Stromal cell of bone marrow (primary cell): ENCODE measurements around the gene PRDM1.

Experiments used
- DNase-seq: peaks from one replicate; pipeline ENCODE4 v3.0.0-alpha.2; 2012; ENCODE audit warnings: low read depth

The PRDM1 gene

DNA sequence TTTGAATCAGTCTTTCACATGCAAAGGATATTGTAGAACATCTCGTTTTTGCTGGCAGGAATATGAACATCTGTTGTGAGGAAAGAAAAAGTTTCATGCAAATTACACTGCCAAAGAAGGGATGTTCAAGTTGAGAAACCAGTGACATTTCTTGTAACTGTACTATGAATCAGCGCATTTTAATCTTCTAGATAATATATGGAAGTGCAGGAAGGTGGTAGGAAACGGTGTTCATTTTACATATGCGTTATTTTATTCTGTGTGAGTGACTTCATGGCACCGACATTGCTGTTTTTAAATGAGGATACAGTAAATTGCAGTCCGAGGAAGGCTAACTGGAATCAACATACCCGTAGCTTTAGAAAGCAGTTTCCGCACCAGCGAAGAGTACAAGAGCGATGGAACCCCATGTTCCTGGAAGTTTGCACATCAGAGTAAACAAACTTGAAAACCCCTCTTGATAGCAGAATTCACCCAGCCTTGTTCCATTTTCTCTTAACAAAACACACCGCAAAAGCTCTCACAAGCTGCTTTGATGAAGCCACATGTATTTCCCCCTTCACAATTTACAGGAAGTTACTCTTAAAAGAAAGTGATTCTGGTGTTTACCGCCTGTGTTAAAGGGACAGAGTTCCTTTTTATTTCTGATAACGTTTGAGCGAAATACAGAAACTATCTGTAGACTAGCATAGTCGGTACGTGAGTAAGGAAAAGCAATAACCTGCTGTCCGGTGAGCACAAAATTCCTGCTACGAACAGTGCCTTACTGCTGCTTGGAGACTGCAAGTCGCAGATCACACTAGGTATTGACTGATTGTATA, 11.5 kb downstream of the PRDM1 start:
- no peak for DNase-seq

DNA sequence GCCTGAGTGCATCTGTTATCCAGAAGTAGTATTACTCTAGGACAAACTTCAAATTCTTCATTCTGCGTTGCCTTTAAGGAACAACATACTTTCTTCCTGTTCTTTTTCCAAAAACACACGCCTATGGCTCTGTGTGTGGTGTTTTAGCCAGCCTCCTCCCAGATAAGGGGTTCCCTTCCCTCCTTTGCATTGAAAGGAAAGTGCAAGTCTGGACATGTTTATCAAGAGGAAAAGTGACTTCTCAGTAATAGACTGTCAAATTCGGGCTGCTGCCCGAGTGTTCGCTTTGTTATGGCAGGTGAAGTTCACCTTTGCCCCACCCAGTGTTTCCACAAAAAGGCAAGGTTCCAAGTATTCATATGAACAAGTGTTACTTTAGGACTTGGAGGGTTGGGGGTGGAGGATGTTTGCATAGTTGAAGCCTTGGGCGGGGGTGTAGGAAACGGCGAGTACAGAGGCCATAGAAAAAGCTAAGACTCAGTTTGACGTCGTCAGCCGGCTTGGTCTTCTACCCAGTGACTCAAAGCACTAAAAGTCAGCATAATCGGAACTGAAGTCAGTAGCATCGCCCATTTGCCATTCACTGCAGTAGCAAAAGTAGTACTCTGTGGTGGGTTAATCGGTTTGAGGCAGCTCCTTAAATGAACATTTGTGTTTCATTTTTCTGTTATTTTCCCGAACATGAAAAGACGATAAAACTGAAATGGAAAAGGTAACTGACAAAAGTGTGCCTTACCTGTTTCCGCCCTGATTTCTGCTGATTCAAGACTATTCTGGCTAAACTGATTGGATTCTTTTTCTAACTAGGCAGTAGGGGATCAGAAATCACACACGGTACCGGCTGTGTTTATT, 12.5 kb downstream of the PRDM1 start:
- no peak for DNase-seq

DNA sequence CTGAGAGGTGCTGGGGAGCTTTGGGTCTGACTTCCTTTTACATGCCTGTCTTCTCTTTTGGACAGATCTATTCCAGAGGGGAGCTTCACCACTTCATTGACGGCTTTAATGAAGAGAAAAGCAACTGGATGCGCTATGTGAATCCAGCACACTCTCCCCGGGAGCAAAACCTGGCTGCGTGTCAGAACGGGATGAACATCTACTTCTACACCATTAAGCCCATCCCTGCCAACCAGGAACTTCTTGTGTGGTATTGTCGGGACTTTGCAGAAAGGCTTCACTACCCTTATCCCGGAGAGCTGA, 13.1 kb downstream of the PRDM1 start:
- DNase-seq: no peak

DNA sequence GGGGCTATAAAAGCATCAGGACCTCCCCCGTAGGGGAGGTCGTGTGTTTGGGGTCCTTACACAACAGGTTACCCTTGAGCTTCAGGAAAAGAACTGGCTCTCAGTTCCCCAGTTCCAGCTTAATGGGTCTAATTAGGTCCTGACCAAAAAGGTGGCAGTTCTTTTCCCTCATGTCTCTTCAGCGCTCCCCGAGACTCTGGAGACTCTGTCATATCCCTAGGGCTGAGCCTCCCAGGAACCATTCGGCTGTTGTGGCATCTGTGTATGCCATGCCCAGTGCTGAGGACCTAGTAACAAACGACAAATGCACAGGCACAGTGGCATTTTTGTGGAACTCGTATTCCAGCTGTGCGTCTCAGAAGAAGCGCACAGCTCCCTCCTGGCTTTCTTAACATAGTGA, 14.6 kb downstream of the PRDM1 start:
- DNase-seq: no peak

DNA sequence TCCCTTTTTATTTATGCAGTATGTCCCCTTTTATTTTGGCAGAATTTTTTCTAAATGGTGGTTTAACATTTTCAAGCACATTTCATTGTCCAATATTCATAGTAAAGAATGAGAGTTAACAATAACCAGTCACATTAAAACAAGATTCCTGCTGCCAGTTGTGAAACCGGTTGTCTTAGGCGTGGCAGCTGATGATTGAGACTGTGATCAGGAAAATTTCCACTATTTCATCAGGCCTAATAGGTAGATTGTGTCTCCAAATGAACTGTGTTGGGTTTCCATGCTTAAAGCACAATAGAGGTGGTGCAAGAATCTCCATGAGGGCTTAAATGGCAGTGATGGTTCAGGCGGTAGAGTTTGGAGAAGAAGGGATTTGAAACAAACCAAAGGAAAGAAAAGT, 15.3 kb downstream of the PRDM1 start:
- no peak for DNase-seq

DNA sequence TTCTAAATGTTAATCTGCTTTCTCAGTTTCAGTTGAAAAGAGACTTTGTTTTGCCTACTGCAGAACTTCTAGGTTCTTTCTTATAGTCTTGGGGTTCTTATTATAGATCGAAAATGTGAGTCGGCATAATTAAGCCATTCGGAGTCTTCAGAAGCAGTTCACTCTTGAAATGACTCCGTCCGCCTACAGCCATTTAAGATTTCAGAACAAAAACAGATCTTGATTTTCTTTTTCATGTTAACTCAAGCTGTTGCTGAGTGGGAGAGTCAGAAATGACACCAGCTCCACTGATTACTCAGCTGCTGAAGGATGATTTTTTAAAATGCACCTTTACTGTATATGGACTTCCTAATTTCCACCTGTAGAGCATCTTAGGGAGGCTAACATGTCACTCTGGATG, 15.9 kb downstream of the PRDM1 start:
- no peak for DNase-seq

DNA sequence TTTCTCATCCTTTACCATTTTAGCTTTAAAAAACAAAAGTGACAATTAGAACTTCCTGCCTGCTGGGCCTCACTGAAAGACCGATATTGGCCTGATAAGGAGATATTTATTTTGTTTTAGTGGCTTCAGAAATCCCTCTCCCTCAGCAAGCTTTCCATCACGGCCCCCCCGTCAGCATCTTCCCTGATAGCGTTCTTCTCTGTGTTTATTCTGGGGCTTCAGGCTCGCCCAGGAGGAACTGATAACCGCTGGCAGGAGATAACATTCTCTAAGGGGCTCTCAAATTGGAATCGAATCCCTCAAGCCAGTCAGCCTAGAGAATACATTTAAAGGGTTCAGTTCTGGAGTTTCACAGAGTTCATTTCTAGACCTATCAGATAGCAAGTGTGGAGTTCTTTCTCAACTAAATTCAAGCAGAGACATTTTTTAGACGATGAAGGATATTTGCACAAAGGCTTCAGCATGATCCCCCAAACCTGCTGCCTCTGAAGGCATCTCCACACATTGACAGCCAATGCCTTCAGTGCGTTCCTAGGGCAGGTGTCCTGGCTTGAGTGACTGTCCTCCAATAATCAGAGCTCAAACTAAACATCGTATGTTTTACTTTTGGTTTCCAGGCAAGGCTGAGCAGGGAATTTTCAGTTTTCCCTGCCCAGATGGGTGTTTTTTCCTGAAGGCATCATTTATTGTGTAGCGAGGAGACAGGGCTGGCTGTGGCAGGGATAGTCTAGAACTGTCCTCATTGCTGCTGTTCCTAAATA, 17.0 kb downstream of the PRDM1 start:
- DNase-seq: no peak

DNA sequence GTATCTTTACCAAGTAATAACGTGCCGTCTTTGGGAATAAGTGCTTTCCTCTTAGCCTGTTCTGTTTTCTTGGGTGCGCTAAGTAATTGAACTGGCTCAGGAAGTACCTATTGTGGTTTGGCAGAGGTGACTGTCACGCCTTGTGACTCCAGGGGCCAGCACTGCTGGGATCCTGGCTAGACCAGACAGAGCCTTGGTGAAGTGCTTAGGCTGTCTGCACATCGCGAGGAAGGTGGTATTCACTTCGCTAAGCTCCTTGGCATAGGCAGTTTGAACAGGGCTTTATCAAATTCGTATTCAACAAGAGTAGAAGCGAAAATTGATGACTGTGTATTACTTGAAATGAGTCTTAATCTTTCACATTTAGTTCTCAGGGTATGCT, 17.6 kb downstream of the PRDM1 start:
- no peak for DNase-seq

DNA sequence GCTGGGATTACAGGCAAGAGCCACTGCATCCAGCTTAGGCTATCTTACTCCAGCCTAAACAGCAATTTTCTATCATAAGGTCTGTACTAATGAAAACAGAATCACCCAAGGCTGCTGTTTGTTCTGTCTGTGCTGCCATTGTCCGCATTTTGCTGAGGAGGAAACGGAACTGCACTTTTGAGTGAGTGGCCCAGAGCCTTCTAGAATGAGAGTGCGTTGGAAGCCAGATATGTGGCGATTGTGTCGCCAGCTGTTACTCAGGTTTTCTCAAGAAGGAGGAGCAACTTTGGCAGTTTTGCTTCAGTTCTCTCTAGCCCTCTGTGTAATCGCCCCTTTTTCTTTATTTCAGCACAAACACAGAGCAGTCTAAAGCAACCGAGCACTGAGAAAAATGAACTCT, 18.3 kb downstream of the PRDM1 start:
- no peak for DNase-seq

DNA sequence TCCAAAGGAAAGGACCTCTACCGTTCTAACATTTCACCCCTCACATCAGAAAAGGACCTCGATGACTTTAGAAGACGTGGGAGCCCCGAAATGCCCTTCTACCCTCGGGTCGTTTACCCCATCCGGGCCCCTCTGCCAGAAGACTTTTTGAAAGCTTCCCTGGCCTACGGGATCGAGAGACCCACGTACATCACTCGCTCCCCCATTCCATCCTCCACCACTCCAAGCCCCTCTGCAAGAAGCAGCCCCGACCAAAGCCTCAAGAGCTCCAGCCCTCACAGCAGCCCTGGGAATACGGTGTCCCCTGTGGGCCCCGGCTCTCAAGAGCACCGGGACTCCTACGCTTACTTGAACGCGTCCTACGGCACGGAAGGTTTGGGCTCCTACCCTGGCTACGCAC, 18.8 kb downstream of the PRDM1 start:
- no peak for DNase-seq

DNA sequence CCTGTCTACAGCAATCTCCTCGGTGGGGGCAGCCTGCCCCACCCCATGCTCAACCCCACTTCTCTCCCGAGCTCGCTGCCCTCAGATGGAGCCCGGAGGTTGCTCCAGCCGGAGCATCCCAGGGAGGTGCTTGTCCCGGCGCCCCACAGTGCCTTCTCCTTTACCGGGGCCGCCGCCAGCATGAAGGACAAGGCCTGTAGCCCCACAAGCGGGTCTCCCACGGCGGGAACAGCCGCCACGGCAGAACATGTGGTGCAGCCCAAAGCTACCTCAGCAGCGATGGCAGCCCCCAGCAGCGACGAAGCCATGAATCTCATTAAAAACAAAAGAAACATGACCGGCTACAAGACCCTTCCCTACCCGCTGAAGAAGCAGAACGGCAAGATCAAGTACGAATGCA, 19.4 kb downstream of the PRDM1 start:
- DNase-seq: no peak

DNA sequence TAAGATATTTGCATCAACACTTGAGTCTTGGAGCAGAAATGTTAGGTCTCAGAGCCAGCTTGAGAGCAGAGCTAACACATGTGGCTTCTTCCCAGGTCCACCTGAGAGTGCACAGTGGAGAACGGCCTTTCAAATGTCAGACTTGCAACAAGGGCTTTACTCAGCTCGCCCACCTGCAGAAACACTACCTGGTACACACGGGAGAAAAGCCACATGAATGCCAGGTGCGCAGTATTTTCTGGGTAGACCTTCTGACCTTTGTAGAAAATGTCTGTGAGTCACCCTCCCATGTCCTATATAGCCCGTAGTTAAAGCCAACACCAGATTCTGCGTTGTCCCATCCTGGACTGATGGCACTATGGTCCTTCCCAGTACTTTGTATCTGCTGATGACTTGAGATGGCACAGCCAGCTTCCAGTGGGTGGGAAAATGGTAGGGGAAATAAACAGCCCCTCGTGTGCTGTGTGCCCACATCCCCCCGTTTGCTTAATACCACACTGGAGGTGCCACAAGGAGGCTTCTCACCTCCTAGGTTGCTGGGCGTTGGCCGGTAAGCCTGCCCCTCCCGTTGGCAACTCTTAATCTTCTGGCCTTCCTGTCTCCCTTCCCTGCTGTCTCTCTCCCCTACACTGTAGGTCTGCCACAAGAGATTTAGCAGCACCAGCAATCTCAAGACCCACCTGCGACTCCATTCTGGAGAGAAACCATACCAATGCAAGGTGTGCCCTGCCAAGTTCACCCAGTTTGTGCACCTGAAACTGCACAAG, 20.3 kb downstream of the PRDM1 start:
- DNase-seq: no peak

DNA sequence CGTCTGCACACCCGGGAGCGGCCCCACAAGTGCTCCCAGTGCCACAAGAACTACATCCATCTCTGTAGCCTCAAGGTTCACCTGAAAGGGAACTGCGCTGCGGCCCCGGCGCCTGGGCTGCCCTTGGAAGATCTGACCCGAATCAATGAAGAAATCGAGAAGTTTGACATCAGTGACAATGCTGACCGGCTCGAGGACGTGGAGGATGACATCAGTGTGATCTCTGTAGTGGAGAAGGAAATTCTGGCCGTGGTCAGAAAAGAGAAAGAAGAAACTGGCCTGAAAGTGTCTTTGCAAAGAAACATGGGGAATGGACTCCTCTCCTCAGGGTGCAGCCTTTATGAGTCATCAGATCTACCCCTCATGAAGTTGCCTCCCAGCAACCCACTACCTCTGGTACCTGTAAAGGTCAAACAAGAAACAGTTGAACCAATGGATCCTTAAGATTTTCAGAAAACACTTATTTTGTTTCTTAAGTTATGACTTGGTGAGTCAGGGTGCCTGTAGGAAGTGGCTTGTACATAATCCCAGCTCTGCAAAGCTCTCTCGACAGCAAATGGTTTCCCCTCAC, 21.0 kb downstream of the PRDM1 start:
- no peak for DNase-seq

DNA sequence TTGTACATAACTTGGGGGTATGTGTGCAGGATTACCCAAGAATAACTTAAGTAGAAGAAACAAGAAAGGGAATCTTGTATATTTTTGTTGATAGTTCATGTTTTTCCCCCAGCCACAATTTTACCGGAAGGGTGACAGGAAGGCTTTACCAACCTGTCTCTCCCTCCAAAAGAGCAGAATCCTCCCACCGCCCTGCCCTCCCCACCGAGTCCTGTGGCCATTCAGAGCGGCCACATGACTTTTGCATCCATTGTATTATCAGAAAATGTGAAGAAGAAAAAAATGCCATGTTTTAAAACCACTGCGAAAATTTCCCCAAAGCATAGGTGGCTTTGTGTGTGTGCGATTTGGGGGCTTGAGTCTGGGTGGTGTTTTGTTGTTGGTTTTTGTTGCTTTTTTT, 22.0 kb downstream of the PRDM1 start:
- DNase-seq: no peak

DNA sequence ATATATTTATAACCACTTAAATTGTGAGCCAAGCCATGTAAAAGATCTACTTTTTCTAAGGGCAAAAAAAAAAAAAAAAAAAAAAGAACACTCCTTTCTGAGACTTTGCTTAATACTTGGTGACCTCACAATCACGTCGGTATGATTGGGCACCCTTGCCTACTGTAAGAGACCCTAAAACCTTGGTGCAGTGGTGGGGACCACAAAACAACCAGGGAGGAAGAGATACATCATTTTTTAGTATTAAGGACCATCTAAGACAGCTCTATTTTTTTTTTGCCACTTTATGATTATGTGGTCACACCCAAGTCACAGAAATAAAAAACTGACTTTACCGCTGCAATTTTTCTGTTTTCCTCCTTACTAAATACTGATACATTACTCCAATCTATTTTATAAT, 22.9 kb downstream of the PRDM1 start:
- DNase-seq: no peak

DNA sequence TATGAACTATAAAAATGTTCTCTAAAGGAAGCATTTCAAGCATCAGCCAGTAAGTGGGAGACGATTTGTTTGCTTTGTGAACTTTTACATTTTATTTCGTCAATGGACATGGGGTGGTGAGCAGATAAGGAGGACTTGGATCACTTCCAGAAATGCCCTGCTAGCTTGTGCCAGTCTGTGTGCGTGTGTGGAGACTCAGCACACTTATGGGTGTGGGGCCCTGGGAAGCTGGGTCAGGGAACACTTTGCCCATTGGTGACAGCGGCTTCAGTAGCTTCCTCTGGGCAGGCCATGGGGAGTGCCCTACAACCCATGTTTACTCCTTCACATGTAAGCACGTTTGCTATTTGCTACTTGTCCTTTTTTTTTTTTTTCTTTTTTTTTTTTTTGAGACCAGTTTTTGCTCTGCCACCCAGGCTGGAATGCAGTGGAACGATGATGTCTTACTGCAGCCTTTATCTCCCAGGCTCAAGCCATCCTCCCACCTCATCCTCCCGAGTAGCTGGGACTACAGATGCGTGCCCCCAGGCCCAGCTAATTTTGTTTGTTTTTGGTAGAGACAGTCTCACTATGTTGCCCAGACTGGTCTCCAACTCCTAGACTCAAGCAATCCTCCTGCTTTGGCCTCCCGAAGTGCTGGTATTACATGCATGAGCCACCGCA, 24.2 kb downstream of the PRDM1 start:
- no peak for DNase-seq

DNA sequence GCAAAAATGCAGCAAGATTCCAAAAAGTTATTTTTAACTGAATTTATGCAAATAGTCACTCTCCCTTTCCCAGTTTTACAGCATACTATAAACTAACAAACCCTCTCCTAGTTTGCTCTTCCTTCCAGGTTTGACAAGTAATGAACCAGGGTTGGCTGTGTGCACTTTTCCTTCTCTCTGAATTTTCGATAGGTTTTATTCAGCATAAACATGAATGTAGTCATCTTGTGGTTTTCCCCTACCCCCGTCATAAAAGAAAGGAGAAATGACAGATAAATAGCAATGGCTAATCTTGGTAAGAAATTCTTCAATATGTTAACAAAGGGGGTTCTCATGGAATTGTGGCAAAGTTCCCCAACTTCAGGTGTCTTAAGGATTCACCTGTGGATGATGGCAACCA, 26.3 kb downstream of the PRDM1 start:
- DNase-seq: no peak

DNA sequence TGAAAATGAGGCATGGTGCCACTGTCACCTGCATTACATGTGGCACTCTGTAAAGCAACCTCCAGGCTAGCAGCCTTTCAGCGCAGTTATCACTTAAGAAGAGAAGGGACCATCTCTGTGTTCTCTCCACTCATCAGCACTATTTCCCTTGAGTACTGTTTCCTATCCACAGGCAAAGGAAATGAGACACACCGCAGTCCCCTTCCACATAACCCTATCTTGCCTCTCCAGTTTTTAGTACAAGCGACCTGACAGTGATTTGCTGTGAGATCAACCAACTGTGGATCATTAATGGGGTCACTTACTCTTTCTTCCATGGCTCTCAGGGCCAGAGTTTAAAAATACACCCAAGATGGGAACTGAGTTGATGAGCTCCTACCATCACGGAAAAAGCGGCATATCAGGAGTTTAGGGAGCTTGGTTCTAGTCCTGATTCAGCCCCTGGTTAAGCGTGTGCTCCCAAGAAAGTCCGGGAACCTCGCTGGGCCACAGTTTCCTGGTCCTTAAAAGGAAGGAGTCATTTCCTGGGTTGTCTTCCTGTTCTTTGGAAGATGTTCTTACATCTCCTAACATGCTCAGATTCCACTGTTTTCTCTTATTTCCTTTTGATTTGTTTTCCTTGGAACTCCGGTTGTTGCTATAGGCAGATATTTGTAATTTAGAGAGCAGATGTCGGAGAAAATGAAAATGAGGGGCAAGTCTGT, 27.3 kb downstream of the PRDM1 start:
- DNase-seq: no peak

DNA sequence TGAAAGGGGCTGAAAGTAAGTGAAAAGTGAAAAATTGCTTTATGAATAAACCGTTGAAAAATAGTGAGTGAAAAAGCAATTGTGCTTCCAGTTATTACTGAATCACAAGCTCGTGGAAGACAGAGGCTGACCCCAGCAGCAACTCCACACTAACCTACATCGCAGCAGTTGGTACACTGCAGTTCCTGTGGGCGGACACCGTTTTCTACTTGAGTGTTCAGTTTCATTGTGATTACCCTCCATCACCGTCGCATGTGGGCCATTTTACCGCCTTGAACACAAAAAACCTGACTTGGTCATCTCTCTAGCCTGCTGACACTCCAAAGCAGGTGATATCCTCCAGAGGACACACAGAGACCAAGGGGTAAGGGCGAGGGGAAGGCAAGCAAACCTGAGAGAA, 28.4 kb downstream of the PRDM1 start:
- DNase-seq: no peak

DNA sequence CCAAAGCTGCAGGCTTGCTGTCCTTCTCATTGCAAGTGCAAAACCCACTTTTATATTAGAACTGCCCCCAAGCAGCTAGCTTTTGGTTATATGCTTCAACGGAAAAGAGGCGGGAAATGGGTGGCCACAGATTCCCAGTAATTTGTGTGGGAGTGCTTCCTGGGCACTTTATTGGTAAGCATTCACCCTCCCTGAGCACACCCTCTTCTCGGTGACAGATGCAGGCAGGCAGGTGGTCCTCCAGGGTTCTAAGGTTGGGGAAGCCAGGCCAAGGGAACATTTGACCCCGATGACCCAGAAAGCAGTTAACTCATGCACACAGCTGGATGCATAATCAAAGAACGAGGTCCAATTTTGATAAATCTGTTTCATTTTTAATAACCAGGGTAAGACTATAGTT, 29.1 kb downstream of the PRDM1 start:
- DNase-seq: no peak
